Activated effector memory CD4-positive, alpha-beta T cell treated with anti-CD3 and anti-CD28 coated beads, Interleukin-2, amount 50 U/mL, for 16 hours (primary cell): ENCODE measurements around the gene PAWR.
A peak's percentile ranks its signal among the peaks of the same experiment; 100 is the strongest.

Experiments used
- DNase-seq: peaks from one replicate; pipeline ENCODE4 v3.0.0-alpha.2; 2020

The PAWR gene, protein sequence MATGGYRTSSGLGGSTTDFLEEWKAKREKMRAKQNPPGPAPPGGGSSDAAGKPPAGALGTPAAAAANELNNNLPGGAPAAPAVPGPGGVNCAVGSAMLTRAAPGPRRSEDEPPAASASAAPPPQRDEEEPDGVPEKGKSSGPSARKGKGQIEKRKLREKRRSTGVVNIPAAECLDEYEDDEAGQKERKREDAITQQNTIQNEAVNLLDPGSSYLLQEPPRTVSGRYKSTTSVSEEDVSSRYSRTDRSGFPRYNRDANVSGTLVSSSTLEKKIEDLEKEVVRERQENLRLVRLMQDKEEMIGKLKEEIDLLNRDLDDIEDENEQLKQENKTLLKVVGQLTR

DNA sequence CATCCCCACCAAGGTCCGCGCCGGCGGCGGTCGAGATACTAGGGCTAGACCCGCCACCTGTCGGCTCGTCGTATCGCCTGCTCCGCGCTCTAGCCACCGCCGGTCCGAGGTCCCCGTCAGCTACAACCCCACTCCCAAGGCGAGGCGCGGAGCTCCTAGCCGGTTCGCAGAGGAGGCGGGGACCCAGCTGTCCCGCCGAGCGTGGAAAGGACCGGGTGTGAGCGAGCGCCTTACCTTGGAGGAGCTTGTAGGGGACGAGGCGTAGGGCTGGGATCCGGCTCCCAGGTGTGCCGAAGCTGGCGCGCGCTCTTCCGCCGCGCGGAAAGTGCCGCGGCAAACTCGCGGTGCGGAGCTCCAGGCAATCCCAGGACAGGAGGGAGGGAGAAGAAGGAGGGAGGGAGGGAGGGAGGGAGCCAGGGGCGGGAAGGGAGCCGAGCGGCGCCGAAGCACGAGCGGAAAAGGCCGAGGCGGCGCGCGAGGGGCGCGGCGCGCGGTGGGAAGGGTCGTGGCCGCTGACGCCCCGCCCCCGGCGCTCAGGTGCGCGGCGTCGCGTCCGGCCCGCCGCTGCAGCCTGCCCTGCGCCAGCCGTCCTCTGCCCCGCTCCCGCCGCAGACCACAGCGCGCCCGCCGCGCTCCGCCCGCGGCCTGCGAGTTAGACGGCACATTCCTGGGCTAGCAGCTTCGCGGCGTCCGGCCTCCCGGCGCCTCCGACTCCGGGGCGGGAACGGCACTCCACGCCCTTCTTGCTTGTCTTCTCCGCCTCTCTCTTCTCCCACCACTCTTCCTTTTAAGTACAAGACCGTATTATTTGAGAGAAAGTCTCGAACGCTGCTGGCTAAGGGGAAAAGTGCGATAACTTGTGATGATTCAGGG, at the start of gene PAWR:
Gene PAWR (minus strand): TSS at position 327 of the 873 bp plus-strand sequence. CDS start 720 bp downstream, outside the sequence.
- peak; percentile 69 for DNase-seq

DNA sequence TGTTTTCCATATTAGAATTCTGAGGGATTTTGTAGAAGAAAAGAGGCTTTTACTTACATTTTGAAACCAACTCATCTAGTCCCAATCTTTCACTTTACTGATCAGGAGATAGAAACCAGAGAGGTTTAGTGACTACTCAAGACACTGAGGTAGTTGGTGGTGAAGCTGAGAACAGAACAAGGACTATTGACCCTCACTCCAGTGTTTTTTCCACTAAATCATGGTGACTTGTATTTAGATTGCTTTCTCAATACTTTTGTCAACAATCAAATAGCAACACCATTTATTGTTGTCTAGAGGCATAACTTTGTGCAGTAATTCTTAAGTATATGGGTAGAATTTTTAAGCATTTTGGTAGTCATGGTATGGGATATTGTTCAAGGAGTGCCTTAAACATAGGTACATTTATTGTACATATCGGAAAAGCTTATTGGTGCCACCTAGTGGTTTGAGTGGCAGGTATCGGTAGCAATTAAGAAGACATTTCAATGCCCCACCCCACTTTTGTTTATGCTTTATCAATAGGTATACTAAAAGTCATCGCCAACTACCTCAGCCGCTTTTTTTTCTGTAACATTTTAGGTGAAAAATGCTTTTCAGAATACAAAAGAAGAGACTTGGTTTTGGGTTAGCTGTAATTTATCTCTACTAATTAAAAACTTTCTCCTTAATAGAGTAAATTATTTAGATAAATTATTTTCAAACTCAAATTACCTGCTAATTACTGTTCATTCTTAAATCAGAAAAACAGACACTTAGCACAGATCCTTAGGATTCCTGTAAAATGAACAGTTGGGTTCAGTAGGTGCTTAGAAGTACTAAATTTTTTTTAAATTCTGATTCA, 47.3 kb upstream of the PAWR start:
- no peak for DNase-seq

DNA sequence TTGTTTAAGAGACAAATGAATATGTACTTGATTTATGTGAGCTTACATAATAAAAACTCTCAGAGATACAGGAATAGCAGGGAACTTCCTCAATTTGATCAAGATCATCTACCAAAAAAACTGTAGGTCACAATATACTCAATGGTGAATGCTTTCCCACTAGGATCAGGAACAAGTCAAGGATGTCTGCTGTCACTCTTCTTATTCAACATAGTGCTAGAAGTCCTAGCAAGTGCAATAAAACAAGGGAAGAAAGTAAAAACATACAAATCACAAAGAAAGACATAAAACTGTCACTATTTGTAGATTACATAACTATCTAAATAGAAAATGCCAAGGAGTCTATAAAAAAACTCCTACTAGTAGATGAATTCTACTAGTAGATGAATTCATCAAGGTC, 41.9 kb upstream of the PAWR start:
- DNase-seq = no peak

GRCh38 chr12:79725987-79726386, 35.2 kb upstream of the PAWR start:
- DNase-seq = no peak

DNA sequence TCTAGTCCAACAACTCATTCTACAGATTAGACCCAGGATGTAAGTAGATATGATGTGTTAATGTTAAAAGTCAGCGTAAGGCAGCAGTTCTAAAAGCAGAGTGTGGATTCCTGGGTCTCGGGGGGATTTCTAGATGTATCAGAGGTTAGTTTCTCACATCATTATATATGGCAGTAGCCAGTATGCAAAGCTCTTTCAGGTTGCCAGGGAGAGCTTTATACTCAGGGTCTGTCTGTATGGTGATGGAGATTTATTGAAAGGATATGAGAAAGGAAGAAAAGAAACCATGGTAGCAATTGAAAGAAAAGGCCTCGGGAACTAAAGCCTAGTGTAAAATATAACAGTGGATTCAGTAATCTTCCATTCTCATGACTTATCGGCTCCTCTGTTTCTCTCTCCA, 26.2 kb upstream of the PAWR start:
- no peak for DNase-seq

DNA sequence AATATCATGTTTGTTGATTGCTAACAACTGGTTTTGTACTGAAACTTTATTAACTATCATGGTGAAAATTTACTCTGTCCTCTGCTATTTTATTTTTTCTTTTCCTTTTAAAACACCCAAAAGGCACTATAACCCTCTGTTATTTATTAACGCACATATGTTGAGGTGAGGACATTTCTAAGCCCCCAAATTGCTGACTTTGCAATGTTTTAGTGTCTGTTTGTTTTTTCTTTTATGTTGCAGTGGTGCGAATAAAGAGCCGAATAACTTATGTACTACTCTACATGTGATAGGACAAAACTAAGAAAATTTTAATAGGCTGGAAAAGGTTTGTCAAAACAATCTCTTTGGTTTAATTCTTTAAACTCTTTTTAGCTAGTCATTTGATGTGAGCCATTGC, 24.5 kb upstream of the PAWR start:
- no peak for DNase-seq

DNA sequence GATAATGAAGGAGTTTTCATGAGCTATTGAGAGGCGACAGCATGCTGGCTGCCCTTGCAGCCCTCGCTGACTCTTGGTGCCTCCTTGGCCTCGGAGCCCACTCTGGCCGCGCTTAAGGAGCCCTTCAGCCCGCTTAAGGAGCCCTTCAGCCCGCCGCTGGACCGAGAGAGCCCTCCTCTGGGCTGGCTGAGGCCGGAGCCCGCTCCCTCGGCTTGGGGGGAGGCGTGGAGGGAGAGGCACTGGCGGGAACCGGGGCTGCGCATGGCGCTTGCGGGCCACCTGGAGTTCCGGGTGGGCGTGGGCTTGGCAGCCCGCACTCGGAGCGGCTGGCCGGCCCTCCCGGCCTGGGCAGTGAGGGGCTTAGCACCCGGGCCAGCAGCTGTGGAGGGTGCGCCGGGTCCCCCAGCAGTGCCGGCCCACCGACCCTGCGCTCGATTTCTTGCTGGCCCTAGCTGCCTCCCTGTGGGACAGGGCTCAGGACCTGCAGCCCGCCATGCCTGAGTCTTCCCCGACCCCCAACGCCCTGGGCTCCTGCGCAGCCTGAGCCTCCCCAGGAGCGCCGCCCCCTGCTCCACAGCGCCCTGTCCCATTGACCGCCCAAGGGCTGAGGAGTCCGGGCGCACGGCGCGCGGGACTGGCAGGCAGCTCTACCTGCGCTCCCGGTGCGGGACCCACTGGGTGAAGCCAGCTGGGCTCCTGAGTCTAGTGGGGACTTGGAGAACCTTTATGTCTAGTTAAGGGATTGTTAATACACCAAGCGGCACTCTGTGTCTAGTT, 20.1 kb upstream of the PAWR start:
- no peak for DNase-seq

DNA sequence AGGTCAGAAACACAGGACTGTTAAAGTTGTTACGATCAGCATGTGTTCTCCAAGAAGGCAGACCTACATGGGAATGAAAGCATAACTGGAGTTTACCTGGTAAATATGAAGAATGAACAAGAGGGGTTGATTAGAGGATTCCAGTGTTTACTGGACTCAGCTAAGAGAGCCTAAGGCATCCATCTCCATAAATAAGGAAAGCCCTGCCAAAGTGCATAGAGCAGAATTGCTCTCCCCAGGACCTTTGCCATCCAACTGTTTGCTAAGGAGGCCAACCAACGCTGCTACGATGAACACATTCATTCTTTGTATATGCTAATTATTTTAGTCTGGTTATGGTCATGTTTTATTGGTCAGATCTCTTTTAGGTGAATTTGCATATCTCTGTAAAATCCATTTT, 17.1 kb upstream of the PAWR start:
- no peak for DNase-seq

DNA sequence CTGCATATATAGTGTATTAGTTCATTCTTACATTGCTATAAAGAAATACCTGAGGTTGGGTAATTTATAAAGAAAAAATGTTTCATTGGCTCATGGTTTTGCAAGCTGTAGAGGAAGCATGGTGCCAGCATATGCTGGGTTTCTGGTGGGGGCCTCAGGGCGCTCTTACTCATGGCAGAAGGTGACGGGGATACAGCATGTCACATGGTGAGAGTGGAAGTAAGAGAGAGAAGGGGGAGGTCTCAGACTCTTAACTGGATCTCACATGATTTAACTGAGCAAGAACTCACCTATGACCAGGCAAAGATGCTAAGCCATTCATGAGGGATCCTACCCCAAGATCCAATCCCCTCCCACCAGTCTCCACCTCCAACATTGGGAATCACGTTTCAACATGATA, 15.9 kb upstream of the PAWR start:
- DNase-seq = no peak

DNA sequence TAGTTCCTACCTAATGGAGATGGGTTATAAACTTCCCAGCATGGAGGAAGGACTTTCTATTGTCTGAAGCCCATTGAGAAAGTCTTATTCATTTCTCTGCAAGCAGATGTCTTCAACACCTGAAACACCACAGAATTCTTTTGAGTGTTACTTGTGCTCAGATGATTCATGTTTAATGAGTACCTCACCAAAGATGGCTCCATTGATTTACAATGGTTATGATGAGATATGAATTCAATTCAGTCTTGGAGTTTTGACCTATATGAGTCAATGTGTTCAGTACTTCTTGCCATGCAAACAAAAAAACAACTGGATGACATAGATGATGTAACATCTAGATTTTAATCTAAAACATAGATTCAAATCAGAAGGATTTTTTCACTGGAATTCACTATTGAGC, 15.4 kb upstream of the PAWR start:
- no peak for DNase-seq

DNA sequence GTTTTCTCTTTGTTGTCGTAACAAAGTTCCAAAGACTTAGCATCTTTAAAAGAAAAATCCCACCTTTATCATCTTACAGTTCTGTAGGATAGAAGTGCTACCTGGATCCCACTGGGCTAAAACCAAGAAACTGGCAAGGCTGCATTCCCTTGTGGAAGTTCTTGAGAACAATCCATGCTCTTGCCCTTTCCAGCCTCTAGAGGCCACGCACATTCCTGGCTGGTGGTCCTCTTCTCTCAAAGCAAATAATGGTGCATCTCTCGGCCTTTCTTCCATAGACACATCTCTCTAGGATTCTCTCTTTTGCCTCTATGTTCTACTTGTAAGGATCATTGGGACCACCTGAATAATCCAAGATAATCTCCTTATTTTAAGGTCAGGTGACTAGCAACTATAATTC, 8.2 kb upstream of the PAWR start:
- DNase-seq = no peak

DNA sequence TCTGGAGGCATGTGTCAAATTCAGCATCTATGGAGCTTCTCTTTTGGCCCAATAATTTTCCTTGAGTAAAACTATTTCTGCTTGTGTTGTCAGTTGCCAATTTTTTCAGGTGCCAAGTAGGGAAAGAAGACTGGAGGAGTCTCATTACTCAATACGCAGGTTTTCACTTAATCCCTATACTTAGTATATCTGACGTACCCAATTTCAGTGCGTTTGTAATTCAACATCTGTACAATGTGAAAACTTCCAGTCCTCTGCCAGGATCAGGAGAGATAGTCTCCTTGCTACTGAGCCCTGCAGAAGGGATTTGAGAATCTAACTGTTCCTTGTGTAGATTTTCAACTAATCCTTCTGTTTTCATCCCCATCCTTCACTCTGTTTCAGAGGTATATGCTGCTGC, 5.7 kb upstream of the PAWR start:
- DNase-seq = no peak

DNA sequence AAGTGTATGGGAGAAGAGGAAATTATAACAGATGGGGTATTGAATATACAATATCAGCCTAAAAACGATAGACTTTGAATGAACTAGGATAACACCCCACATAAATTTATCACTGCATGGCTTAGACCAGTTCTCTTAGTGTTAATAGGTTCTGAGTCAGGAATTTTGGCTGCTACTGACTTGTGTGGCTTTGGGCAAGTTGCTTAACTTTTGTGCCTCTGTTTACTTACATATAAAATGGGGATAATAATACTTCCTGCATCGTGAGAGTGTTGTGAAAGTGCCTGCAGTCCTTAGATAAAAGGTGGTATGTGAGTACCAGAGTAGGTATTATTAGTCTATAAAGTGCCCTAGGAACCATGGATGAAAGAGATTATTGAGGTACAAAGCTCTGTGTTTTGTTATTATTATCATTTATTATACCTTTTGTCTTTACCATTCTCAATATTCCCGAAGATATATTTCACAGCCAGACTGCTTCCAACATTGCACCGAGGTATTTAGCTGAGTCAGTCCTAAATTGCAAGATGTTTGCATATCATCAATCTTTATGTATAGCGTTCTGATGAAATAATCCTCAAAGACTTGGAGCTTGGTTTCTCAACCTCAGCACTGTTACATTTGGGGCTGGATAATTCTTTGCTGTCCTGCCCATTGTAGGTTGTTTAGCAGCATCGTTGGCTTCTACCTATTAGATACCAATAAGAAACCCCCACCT, 2.3 kb upstream of the PAWR start:
- no peak for DNase-seq

DNA sequence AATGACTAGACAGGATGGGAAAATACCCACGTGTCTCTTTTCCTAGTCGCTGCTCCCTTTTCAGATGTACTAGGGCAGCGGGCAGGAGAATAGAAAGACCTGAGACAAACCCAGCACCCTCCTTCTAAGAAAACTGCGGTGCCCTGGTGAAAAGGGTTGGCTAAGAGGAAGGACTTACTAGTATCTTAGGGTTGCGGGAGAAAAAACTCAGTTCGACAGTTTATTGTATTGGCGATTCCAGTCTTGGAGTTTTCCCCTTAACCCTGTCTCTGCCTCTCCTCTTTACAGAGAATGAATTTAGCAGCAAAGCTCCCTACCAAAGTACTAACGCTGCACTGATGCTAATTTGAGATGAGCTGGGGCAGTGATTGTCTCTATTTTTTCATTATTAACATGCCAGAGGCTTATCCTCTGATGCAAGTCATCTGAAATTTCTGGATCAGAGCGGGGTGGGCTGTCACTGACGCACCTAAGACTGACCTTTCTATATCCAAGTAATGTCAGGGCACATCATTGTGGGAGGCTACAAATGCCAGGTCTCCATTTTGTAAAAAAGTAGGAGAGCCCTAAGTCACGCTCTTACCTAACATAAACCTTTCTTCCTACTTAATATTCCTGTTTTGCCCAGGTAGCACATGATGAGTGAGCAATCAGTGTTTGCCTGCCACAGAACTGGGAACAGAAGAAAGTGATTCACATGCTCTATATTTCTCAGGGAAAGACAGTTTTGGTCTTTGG, 916 bp upstream of the PAWR start:
- DNase-seq = no peak

GRCh38 chr12:79690142-79690637, 574 bp downstream of the PAWR start:
- no peak for DNase-seq

DNA sequence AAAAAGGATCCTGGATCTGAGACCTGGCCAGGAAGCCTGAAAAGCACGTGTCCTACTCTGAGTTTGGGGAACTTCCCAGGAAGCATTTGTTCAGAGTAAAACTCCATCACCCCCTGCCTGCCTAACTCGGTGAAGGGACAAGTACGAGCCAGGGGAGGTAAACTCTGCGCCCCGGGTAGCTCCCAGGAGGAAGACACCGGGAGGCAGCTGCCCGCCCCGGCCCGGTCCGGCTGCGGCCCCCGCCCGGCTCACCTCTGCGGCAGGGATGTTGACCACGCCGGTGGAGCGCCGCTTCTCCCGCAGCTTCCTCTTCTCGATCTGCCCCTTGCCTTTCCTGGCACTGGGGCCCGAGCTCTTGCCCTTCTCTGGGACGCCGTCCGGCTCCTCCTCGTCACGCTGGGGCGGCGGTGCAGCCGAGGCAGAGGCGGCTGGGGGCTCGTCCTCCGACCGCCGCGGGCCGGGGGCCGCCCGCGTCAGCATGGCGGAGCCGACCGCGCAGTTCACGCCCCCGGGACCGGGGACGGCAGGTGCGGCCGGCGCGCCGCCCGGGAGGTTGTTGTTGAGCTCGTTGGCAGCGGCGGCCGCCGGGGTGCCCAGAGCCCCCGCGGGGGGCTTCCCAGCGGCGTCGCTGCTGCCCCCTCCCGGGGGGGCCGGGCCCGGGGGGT, 1.2 kb downstream of the PAWR start:
- no peak for DNase-seq

DNA sequence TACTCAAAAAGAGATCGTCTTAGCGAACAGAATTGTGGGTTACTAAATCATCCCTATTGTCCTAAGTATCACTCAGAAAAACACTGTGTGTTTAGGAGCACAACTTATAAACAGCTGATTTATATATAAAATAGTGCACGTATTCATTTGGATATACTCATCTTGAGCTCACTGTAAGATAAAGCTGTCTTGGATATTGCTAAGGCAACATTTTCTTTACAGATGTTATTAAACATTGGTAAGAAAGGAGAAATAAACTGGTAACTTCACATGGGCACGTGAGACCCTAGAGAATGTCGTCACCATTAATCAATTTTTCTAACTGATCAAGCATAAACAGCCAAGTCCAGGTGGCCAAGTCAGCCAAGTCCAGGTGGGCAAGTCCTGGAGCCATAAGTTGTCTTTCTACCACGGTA, 1.7 kb downstream of the PAWR start:
- DNase-seq = no peak

GRCh38 chr12:79688376-79689060, 2.2 kb downstream of the PAWR start:
- no peak for DNase-seq

DNA sequence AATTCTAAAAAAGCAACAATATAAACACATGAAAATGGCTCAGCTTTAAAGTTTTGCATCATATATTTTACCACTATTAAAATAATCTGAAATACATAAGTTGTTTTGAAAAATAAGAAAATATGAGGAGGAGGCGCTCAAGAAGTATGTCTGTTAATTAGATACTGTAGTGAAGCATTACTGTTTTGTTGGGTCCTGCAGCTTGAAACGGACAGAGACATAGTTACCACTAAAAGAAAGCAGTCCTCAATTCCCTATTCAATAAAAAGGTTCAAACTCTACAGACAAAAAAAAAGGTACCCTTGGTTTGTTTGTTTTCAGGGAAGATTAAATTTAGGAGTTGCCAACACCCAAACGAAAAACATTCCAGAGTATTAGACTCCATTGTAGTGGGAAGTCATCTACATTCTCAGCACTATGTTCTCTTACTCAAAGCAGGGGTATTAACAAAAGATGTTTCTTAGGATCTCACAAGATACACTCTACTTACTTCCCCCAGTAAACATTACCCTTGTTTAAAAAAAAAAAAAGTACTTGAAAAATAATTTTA, 3.0 kb downstream of the PAWR start:
- no peak for DNase-seq
